Measurements from ENCODE around the gene ATG7.
A peak's percentile ranks its signal among the peaks of the same experiment; 100 is the strongest.
"Not testable (repeated sequence)": the region's sequence is repeated elsewhere in the genome, so short reads cannot be mapped to it uniquely, and the experiment has no call there.

ATG7 gene

DNA sequence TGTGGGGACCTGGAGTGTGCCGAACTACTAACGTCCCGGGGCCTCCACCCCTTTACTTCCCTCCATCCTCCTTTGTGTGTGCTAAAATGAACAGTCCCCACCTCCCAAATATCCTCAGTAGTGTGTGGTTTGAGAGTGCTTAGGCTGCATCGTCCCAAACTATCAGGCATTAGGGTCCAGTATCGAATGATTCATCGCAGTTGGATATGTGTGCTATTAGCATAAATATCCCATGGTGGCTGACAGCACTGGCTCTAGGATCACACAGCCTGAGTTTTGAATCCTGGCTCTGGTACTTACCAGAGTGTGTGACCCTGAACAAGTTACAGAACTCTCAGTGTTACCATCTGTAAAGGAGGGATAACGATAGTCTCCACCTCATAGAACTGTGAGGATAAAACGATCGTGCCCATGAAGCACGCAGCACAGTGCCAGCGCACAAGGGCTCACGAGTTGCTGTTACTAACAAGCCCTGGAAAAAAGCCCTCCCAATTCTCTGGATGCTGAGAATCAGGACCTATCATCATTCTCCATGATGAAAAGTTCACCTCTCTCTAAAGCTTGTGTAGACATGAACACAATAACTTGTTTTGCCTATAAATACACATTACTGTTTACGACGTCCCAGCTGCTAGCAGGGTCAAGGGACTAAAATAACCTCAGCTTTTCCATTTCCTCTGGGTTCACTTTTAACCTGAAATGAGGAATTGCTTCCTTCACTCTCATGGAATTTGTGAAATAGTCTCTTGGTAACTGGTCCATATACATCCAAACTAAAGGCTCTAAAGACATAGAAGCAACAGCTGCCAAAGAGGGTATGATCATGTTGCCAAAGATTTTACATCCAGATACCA, 320.5 kb downstream of the ATG7 start:
- DNase-seq (ENCODE audit: low read depth in 3 of 3), result no peak

DNA sequence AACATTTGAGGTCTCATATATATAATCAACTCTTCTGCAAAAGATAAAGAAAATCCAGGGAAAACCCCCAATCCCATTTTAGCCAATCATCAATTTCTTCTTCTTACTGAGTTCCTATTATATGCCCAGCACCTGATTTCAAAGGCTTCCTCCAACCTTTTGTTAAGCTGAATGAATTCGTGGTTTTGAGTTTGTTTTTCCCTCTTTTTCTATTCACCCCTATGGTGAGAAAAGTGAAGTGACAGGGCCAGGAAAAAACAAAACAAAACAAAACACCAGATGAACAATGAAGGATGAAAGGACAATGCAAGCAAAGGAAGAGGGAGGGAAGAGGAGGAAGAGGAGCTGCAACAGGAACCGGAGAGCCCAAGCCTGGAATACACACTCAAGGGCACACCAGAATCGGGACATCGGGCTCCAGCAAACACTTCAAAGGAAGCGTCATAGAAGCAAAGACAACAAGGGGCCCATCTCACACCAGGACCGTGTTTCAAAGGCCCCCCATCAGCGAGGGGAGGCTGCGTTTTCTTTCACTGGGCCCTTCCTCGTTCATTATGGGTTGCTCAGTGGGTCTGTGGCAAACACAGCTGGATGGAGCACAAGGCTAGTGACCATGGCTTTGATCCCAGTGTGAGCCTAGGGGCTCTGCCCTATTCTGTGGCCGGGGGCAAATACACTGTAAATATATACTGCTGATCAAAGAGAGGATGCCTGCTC, 321.3 kb downstream of the ATG7 start:
- DNase-seq (ENCODE audit: low read depth in 3 of 3), result no peak

DNA sequence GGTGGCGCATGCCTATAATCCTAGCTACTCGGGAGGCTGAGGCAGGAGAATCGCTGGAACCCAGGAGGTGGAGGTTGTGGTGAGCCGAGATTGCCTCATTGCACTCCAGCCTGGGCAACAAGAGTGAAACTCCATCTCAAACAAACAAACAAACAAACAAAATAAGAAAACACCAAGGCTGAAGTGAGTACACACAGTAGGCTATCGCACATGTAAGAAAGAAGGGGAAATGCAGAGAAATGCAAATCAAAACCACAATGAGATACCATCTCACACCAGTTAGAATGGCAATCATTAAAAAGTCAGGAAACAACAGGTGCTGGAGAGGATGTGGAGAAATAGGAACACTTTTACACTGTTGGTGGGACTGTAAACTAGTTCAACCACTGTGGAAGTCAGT, 322.8 kb downstream of the ATG7 start:
- not testable (repeated sequence) for DNase-seq (ENCODE audit: low read depth in 3 of 3)

DNA sequence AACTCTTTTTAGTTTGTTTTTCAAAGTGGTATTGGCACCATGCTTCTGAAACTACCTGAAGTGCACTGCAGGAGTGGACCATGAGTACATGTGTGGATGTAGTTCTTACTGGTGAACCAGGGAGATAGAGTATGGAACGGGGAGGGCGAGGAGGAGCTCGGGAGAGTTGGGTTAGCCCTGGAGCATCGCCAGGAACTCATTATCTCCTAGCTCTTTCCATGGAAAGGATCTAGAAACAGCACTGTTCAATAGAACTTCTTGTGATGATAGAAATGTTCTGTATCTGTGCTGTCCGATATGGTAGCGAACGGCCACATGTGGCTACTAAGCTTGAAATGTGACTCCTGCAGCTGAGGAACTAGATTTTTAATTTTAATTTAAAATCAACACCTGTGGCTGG, 324.2 kb downstream of the ATG7 start:
- DNase-seq (ENCODE audit: low read depth in 3 of 3), result no peak

- DNase-seq (ENCODE audit: low read depth in 3 of 3), result no peak
Measured at GRCh38 chr3:11600501-11601282, 328.5 kb downstream of the ATG7 start.

DNA sequence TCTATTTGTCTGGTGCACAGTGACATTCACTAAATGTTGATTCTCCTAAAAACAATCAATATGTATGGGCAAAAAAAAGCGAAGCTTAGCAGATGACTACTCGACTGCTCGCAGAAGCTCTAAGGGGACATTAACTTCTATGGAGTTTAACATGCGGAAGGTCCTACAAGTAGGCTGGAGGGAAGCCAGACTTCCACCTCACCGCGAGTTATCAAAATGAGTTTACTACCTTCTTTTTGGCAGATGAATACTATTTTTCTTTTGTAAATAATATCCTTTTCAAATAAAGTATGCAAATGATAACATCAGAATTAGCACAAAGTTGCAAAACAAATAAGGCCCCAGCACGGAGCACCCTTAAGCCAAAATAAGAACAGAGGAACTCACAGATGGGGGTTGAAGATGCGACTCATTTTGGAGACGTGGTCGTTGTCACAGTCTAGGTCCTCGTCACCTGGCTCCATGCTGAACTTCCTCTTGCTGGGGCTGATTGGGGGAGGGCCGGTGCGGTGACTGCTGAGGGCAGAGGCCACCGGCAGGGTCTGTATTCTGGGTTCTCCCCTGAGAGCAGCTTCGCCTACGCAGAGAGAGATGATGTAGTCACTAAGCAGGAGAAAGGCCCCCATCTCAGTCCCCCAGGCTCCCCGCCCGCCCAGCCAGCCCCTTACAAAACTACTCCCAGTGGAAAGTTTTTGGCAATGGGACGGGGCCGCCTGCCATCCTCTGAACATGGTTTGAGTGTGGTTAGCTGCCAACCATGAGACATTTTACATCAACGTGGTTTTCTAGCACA, 329.4 kb downstream of the ATG7 start:
- peak in 1 of 3 donors; percentile 15 for DNase-seq (ENCODE audit: low read depth in 3 of 3)

DNA sequence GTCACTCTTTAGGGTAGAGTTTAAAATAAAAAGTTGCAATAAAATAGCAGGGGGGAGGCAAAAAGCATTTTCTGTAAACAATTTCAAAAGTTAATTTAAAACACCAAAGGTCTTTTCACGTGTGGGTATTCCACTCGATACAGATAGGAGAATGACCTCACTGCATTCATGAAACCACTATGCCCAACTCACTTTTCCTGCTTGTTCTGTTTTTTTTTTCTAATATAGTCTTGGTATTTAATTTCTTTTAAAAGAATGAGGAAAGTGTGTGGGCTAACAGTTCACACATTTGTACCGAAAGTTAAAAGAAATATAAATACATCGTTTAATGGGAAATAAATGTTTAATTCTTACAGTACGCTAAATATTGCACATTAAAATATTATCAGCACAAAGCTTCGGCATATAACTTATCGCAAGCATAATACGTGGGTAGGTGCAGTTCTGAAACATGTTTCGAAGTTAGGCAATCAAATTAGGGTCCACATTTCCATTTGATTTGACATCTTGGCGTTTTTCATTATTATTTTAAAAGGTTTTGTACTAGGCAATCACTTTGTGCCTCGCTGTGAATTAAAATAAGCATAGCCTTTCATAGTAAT, 330.1 kb downstream of the ATG7 start:
- DNase-seq (ENCODE audit: low read depth in 3 of 3), result no peak

GRCh38 chr3:11602886-11603527, 330.8 kb downstream of the ATG7 start:
- DNase-seq (ENCODE audit: low read depth in 3 of 3), result no peak

DNA sequence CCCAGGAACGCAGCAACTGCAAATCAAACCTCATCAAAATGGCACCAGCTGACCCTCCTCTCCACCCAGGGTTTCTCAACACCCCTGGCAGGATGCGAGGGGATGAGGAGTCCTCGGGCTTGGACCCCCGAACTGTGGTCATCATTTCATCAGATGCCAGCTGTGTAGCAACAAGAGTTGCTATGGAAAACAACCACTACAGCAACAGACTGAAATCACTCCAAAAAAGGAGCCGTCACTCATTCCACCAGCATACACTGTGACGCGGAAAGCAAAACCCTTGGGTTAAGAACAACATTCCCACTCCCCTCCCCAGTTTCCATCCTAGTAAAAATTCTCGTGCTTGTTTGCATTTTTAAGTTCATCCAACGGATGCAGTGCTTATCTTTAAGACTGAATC, 331.4 kb downstream of the ATG7 start:
- no peak for DNase-seq (ENCODE audit: low read depth in 3 of 3)

DNA sequence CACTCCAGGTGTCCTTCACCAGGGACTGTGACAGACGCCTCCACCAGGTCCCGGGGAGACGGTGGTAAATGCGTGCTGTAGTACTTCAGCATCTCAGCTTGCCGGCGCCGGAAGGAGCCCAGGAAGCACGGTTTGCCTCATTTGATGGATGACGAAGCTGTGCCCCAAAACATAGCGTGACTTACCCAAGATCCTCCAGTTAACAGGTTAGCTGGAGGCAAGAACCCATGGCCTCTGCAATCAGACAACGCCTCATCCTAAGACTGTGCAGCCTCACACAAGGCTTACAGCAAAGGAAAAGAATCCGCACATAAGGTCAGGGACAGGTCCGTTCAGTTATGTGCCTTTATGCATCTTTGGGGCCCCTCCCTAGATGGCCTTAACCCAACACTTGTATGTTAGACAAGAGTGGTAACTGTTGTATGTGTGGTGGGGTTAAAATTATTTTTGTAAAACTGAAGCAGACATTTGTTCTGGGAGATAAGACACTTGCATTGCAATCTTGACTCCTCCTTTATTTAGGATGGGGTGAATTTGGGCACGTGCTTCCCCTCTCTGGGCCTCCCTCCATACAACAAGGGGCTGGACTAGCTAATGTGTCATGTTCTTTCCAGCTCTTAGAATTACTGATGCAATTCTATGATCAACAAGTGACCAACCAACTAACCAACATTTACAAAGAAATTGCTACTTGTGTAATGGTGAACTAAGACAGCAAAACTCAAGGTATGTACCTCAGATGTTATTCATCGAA, 332.1 kb downstream of the ATG7 start:
- no peak for DNase-seq (ENCODE audit: low read depth in 3 of 3)

GRCh38 chr3:11605398-11605797, 333.2 kb downstream of the ATG7 start:
- DNase-seq (ENCODE audit: low read depth in 3 of 3), result no peak

DNA sequence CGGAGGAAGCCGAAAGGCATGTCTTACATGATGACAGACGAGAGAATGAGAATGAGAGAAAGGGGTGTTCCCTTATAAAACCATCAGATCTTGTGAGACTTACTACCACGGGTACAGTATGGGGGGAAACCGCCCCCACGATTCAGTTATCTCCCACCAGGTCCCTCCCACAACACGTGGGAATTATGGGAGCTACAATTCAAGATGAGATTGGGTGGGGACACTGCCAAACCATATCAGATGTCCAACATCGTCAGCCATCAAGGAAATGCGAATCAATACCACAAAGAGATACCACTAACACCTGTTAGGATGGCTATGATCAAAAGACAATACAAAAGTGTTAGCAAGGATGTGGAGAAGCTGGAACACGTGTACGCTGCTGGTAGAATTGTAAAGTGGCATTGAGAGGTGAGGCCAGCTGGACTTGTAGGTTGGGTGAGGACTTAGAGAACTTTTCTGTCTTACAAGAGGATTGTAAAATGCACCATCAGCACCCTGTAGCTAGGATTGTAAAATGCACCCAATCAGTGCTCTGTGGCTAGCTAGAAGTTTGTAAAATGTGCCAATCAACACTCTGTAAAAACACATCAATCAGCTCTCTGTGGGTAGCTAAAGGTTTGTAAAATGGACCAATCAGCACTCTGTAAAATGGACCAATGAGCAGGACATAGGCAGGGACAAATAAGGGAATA, 334.0 kb downstream of the ATG7 start:
- no peak for DNase-seq (ENCODE audit: low read depth in 3 of 3)

- DNase-seq (ENCODE audit: low read depth in 3 of 3), result no peak
Measured at GRCh38 chr3:11606865-11607440, 334.8 kb downstream of the ATG7 start.
